ENCODE measurements around the gene CYSTM1. TPM values are rescaled to one million over a fixed set of nuclear protein-coding genes. Genes with fewer than 3 reads are reported as not detected.

CYSTM1 gene
- total RNA-seq, 2 experiments from 2014 or later: 7.2 to 7.4 TPM

GRCh38 chr5:140178086-140178410, 3.1 kb downstream of the CYSTM1 start:
- H3K36me3 Mint-ChIP-seq (ENCODE audit: low read depth): peaks cover 6% of the 10 kb centered on the region
- peaks cover 5% of the 10 kb centered on the region for H3K27me3 Mint-ChIP-seq
- no peaks in the 10 kb centered on the region for H3K36me3 ChIP-seq (ENCODE audit: insufficient read depth, low read length)
- H3K27ac Mint-ChIP-seq: no peak overlapping the region
- peaks cover 16% of the 10 kb centered on the region for H3K4me1 Mint-ChIP-seq (ENCODE audit: low read depth)
- intact Hi-C loops (cut with DNase I, micrococcal nuclease): loop anchor here in 1 of 2 experiments (5.0 to 10.0 kb wide), 7 partner anchors 124 to 1603 kb away; partner anchors contain the start of genes ANKHD1, APBB3, HSPA9 and PFDN1
- H3K9me3 Mint-ChIP-seq: no peaks in the 10 kb centered on the region
- no peak overlapping the region for H3K27ac ChIP-seq (ENCODE audit: low read depth in 1 of 2, low read length in 2 of 2)
- peaks cover 17% of the 10 kb centered on the region for H3K4me1 ChIP-seq (ENCODE audit: insufficient read depth, low read length)
- DNase-seq: no peak
- peak overlapping the region; percentile 46 for H3K4me3 Mint-ChIP-seq
- no peak for ATAC-seq (ENCODE audit: poor library complexity)
- POLR2A ChIA-PET: no interaction called here
- H3K4me3 ChIP-seq (ENCODE audit: low read length): no peak overlapping the region
- no peaks in the 10 kb centered on the region for H3K27me3 ChIP-seq (ENCODE audit: control insufficient read depth in 1 of 2, insufficient read depth in 2 of 2, low read length in 2 of 2)
- no peaks in the 10 kb centered on the region for H3K9me3 ChIP-seq (ENCODE audit: control insufficient read depth in 1 of 2, insufficient read depth in 1 of 2, low read length in 2 of 2)
- CTCF ChIA-PET: no interaction called here
- no peak for TF ChIP-seq CTCF (IDR thresholded peaks at IDR 0.05)

GRCh38 chr5:140178482-140179116, 3.6 kb downstream of the CYSTM1 start:
- Histone ChIP-seq H3K27me3 (ENCODE audit: control insufficient read depth in 1 of 2, insufficient read depth in 2 of 2, low read length in 2 of 2) (no peaks in the 10 kb centered on the region), H3K9me3 (ENCODE audit: control insufficient read depth in 1 of 2, insufficient read depth in 1 of 2, low read length in 2 of 2) (no peaks in the 10 kb centered on the region), H3K4me3 (ENCODE audit: low read length) (no peak overlapping the region), H3K36me3 (ENCODE audit: insufficient read depth, low read length) (no peaks in the 10 kb centered on the region), H3K27ac (ENCODE audit: low read depth in 1 of 2, low read length in 2 of 2) (no peak overlapping the region), H3K4me1 (ENCODE audit: insufficient read depth, low read length) (peaks cover 17% of the 10 kb centered on the region)
- no peak for TF ChIP-seq CTCF (IDR thresholded peaks at IDR 0.05)
- H3K27me3 Mint-ChIP-seq: peaks cover 5% of the 10 kb centered on the region
- no peak overlapping the region for H3K4me3 Mint-ChIP-seq
- H3K27ac Mint-ChIP-seq: no peak overlapping the region
- H3K4me1 Mint-ChIP-seq (ENCODE audit: low read depth): peaks cover 16% of the 10 kb centered on the region
- ChIA-PET POLR2A (no interaction called here), CTCF (interaction anchor here (0.6 to 1.2 kb wide), 2 partner anchors 66 to 98 kb away, joined by 3 read pairs; no protein-coding TSS in a partner anchor)
- intact Hi-C loops (cut with DNase I, micrococcal nuclease): loop anchor here in 1 of 2 experiments (5.0 to 10.0 kb wide), 7 partner anchors 124 to 1604 kb away; partner anchors contain the start of genes ANKHD1, APBB3, HSPA9 and PFDN1
- no peaks in the 10 kb centered on the region for H3K9me3 Mint-ChIP-seq
- no peak for ATAC-seq (ENCODE audit: poor library complexity)
- no peak for DNase-seq
- H3K36me3 Mint-ChIP-seq (ENCODE audit: low read depth): peaks cover 6% of the 10 kb centered on the region

- H3K27ac Mint-ChIP-seq: no peak overlapping the region
- TF ChIP-seq CTCF (IDR thresholded peaks at IDR 0.05): no peak
Observed at GRCh38 chr5:140181002-140181483, 6.1 kb downstream of the CYSTM1 start.

More at GRCh38 chr5:140181002-140181483, 6.1 kb downstream of the CYSTM1 start:
- H3K27me3 Mint-ChIP-seq: no peaks in the 10 kb centered on the region
- peaks cover under 1% of the 10 kb centered on the region for H3K4me1 Mint-ChIP-seq (ENCODE audit: low read depth)
- Histone ChIP-seq H3K27ac (ENCODE audit: low read depth in 1 of 2, low read length in 2 of 2) (no peak overlapping the region), H3K4me3 (ENCODE audit: low read length) (no peak overlapping the region), H3K27me3 (ENCODE audit: control insufficient read depth in 1 of 2, insufficient read depth in 2 of 2, low read length in 2 of 2) (no peaks in the 10 kb centered on the region), H3K4me1 (ENCODE audit: insufficient read depth, low read length) (peaks cover 2% of the 10 kb centered on the region), H3K36me3 (ENCODE audit: insufficient read depth, low read length) (no peaks in the 10 kb centered on the region), H3K9me3 (ENCODE audit: control insufficient read depth in 1 of 2, insufficient read depth in 1 of 2, low read length in 2 of 2) (no peaks in the 10 kb centered on the region)
- ATAC-seq (ENCODE audit: poor library complexity) (no peak), DNase-seq (no peak)
- no peaks in the 10 kb centered on the region for H3K36me3 Mint-ChIP-seq (ENCODE audit: low read depth)
- no peak overlapping the region for H3K4me3 Mint-ChIP-seq
- no peaks in the 10 kb centered on the region for H3K9me3 Mint-ChIP-seq
- intact Hi-C loops (cut with DNase I, micrococcal nuclease): no loop called here
- CTCF ChIA-PET: no interaction called here
- POLR2A ChIA-PET: no interaction called here
